ENCODE measurements around the gene IARS1.

Gene IARS1

DNA sequence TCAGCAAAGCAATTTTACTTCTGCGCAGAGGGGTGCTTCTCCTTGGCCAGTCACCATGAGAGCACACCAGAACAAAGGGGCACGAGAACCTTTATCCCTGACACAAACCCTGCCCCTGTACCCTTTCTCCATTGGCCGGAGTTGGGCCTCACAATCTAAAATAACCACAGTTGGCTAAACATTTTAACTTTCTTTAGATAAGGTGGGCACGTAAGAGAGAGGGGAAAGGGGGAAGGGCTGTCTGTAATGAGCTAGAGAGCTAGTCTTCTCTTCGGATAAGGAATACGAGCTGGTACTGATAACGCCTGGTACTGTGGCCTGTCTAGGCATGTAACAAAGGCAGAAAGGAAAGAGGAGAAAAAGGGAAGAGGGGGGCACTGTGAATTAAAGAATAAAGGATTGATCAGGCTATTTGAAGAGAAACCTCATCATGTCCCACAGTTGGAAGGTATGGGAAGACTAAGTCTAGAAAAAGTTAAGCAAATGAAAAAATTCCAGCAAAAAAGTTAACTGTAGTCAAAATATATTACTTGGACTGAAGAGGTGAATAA lies 1.8 kb upstream of the IARS1 start:
- no peak for DNase-seq

DNA sequence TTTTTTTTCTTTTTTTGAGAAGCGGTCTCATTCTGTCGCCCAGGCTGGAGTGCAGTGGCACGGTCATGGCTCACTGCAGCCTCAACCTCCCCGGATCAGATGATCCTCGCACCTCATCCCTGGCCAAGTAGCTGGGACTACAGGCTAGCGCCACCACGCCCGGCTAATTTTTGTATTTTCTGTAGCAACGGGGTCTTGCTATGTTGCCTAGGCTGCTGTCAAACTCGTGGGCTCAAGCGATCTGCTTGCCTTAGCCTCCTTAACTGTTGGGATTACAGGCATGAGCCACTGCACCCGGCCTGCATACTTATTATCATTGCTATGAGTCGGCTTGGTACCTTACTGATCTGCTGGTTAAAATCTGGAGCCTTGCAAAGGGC lies 790 bp upstream of the IARS1 start:
- DNase-seq: peak; percentile 15

DNA sequence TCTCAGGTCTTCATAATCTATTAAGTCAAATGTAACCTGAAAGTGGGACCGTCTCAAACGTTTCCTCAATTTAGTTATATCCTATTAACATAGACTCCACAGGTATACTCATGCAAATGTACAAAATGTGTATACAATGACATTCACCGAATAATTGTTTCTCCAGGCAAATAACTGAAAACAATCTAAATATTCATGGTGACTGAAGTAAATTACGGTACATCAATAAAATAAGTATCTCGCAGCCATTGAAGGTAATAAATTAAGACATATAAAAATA lies 482 bp downstream of the IARS1 start:
- DNase-seq: no peak

DNA sequence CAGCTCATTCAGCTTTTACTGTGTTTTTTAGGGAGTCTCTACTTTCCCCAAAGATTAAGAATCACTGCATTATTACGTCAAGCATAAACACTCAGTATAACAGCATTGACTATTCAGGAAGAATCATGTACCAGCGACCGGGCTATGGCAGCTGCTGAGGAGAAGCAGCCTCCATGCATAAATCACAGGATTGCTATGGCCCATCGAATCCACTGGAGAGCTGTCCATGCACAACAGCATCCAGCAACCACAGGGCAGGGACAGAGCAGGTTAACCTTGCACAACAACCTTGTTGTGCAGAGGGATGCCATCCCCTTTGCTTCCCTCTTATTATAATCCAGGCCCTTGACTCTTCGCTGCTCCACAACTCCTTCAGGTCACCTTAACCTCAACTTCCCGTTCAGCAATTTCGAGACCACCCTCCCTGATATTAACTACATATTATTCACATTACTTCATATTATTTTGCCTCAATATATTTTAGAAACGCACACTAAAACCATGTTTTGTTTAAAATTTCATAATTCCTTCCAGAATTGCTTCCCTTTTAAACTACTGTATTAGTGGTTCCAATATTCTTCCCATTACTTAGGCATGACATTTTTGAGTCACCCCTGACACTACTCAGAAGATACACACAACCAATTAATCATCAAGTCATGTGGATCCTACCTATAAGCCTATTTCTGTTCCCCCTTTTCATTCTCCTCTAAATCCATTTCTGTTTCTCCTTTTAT lies 991 bp downstream of the IARS1 start:
- DNase-seq: peak; percentile 17

DNA sequence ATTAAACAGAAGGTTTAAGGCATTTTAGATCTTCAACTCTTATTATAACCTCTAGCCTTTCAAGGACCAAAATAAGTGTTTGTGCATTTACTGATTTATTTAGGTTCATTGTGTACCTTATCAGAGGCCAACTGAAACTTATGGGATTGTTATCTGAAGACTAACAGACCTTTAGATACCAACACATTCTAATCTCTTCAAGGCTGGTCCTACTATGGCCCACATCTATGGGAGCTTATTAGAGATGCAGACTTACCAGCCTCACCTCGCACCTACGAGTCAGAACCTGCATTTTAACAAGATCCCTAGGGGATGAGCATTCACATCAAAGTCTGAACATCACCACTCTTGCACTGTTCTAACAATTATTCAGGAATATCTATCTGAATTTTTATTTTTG lies 1.9 kb downstream of the IARS1 start:
- no peak for DNase-seq

DNA sequence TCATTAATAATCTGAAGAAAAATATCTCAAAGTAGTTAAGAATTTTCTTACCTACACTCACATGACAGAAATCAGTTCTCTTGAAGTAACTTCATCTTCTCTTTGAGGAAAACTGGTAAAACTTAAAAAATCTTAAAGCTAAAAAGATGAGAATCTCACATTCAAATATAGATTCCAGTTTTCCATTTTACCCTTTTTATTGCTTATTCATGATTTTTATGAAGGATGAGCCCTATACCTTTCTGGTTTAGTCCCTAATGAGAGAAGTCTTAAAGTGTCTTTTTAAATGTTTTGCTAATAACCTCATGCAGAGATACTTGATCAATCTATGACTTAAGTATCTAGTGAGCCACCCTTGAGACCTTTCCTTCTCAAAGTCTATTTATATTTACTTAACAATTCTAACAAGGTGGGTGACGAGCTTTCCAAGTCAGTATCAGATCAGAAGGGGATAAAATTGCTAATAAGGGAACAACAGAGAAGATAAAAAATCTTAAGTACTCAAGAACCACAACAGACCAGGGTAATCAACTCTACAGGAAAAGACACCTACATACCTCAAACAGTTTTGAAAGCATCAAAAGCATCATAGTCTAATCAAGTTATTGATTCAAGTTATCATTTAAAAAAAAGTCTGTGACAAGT lies 2.6 kb downstream of the IARS1 start:
- no peak for DNase-seq

DNA sequence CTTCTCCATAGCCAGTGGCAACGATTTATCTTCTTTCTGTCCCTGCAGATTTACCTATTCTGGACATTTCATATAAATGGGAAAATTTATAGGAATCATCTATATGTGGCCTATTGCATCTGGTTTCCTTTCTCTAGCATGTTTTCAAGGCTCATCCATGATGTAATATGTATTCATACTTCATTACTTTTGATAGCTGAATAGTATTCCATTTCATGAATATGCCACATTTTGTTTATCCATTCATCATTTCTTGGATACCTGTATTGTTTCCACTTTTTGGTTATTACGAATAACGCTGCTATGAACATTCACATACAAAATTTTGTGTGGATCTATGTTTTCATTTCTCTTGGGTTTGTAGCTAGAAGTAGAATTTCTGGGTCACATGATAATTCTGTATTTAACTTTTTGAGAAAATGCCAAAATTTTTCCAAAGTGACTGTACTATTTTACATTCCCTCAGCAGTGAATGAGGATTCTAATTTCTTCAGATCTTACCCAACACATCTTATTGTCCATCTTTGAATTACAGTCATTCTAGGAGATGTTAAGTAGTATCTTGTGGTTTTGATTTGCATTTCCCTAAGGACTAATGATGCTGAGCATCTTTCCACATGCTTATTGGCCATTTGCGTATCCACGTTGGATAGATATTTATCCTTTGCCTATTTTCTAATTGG lies 3.6 kb downstream of the IARS1 start:
- DNase-seq: peak; percentile 69

DNA sequence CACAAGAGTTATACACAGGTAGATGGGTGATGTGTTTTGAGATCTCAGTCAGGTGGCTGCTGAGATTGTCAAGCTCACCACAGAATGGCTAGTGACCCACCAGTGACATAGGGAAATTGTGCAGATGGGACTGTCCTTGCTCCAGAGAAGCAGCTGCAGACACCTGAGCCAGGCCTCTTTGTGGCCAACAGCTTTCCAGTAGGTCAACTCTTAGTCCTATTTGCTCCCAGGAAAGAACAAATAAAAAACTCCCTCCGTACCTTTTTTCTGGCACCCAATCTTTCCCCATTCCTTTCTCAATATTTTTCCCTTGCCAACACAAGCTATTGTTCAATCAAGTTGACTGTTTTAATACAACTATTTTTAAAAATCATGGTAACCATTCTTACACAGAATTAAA lies 14.2 kb downstream of the IARS1 start:
- no peak for DNase-seq

DNA sequence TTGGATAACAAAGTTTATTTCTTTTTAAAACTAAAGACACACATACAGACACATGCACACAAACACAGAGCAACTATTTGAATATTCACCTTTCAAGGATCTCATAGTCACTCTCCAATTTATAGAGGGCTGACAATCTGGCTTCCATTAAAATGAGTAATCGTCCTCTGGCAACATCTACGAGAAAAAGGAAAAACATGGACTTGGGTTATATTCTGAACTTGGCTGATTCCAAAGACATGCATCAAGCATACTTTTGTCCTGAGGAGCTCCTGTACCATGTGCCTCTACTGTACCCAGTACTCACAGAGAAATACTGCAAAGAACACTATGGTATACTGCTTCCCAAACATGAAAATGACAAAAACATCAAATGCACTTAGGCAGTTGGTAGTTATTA lies 15.4 kb downstream of the IARS1 start:
- peak; percentile 77 for DNase-seq

DNA sequence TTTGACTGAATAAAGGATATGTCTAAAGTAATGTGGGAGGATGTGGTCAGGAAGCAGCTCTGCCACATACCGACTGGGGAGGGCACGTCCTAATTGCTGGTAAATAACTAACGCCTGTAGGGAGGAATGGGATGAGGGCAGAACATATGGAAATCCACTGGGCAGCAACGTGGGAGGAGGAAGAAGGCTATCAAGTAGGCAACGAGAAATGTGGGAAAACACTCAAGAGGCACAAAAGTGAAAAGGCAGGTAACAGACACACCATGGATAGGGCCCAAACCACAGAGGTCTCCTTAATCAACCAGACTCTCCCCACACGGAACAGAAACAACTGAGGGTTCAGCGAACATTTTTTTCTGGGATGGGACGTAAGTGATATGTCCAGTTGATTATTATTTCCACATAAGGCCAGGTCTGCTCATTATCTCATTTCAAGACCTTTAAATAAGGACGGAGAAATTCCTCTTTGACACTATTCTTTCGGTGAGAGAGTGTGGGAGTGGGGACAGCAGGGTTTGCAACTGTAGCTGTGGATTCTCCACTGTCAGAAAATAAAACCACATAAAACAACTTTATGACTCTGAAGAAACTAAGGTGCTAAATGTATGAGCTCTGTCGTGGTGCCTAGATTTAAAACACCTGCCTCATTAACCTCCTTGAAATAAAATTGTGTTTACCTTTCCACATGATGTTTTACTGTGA lies 17.0 kb downstream of the IARS1 start:
- no peak for DNase-seq

DNA sequence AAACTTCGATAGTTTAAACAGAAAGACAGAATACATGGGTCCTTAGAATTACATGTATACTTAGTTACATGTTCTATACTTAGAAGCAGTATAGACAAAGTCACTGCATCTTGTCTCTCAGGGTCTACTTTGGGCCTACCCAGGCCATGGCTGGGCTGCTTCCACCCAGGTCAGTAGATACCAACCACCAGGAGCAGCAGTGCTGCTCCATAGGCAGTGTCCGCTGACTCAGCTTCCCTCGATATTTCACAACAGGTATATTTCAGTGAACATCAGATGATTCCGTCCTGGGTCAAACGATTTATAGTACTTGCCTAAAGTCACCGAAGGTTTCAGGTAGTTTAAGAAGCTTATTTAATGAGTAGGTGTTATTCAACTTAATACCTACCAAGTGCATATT lies 18.0 kb downstream of the IARS1 start:
- DNase-seq: no peak

DNA sequence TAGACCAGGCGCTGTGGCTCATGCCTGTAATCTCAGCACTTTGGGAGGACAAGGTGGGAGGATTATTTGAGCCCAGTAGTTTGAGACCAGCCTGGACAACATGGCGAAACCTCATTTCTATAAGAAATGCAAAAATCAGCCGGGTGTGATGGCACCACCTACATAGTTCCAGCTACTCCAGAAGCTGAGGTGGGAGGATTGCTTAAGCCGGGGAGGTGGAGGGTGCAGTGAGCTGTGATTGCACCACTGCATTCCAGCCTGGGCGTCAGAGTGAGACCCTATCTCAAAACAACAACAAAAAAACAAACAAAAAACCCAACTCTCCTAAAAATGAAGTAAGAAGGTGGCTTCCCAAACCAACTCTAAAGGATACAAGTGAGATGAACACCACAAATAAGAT lies 23.0 kb downstream of the IARS1 start:
- DNase-seq: no peak

DNA sequence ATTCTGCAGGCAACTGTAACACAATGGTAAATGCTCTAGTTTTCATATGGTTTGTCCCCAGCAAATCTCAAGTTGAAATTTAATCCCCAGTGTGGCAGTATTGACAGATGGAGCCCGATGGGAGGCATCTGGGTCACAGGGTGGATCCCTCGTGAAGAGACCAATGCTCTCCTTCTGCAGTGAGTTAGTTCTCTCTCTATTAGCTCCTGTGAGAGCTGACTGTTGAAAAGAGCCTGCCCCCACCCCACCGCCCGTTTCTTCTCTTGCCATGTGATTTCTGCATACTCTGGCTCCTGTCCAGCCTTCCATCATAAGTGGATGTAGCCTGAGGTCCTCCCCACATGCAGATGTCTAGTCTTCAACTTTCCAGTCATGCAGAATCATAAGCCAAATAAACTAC lies 27.0 kb downstream of the IARS1 start:
- no peak for DNase-seq

DNA sequence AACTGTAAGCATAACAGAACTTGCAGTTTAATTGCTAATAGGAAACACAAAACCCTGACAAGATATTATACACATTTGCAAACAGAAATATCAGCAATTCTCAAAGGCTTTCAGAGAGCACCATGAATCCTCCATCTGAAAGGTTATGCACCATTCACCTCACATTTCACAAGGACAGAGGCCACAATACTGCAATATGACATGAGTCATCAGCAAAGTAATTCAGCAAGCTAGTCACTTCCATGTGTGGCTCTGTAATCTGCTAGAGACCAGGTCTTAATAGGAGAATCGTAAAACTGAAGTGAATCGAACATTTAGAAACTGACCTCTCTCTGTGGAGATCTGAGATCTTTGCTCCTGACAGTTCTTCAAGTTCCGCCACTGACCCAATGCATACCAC lies 28.3 kb downstream of the IARS1 start:
- DNase-seq: no peak

DNA sequence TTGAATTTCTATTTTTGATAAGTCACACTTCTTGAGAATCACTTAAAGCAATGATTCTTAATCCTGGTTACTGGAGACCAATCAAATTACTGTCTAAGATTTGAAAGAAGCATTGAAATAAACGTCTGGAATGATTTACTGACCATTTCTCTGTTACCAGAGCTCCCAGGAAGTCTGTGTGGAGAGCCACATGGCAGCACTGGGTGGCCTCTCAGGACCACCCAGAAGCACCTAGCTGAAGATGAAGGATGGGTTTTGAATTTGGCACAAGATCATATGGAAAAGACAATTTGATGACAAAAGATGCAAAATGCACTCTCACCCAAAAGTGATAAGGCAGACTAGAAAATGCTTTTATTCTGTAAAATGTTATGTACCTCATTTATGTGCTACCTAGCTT lies 30.4 kb downstream of the IARS1 start:
- DNase-seq: no peak

DNA sequence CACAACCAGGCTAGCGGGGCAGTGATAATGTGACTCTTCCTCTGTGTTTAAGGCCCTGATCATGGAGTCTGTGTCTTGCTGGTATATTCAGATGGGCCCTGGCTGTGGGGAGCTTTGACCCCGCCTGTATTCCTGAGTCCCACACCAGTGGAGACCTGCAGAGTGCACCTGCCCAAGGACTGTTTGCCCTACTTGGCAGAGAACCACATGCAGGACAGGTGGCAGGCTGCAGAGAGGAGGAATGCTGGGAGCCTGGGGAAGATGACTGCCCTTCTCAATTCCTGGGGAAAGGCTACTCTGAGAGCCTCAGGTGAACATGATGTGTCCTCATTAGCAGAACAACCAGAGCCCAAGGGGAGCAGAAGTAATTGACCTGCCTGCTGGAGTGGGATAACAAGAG lies 36.2 kb downstream of the IARS1 start:
- DNase-seq: no peak

DNA sequence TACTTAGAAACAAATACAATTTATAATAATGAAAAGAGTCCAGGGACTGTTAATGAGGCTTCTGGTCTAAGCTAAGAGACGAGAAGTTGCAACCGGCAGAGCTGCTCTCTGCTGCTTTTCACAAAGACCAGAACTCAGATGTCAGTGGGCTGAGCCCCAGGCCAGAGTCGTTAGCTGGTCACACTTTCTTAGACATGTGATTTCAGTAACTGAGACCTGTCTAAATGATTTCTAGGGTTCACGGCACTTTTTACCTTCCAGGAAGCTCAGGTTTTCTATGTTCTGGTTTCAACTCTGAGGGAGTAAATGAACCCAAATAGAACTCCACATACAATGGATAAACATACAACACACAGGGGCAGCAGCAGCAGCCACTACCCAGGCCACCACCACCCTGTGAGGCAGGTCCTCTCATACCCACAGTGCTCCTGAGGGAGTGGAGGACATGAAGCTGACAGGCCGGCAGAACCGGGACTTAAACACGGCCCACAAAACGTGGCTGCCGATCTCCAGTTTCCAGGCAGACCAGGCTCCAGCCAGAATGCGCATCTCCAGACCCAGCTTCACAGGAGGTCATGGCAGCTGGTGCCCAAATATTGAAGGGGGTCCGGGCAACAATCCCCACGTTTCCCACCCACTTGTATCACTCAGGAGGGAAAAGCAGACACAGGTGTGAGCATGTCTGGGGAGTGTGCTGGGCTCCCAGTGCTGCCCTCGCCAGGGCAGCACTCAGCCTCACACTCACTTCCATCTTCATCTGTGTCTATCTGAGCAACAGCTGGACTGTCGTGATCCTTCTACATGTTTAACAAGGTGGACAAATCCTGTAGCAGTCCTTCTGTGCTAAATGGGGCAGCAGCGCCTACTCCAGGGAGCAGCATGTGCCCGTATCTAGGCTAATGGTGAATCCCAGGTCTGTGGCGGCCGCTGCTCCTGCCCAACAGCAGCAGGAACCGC lies 38.8 kb downstream of the IARS1 start:
- no peak for DNase-seq

DNA sequence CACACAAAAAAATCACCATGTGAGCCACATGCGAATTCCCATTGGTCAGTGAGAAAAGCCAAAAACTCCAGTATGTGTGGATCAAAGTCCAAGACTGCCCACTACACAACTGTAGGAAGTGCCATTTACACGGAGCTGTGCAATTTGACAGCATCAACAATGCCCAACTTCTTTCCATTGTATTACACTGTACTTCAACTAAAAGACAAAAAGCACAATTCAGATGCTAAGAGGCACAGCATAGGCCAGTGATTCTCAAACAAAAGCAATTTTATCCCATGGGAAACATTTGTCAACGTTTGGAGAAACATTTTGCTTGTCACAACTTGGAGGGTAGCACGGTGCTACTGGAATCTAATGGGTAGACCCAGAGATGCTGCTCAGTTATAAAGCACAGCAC lies 39.8 kb downstream of the IARS1 start:
- DNase-seq: no peak

DNA sequence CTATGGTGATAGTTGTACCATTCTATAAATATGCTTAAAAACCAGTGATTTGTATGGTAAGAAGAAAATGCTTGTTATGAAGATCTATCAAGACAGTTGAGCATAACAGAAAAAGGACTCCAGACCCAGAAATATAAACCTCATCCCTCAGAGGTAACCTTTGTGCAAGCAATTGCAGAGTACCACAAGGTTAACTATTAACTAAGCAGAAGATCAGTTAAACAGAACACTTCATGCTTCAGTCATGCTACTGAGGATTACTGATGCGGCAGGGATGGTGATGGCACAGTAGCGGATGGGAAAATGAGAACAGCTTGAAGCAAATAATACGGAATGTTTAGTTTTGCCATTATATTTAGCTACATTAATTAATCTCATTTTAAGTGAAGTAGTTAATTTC lies 45.5 kb downstream of the IARS1 start:
- DNase-seq: no peak

DNA sequence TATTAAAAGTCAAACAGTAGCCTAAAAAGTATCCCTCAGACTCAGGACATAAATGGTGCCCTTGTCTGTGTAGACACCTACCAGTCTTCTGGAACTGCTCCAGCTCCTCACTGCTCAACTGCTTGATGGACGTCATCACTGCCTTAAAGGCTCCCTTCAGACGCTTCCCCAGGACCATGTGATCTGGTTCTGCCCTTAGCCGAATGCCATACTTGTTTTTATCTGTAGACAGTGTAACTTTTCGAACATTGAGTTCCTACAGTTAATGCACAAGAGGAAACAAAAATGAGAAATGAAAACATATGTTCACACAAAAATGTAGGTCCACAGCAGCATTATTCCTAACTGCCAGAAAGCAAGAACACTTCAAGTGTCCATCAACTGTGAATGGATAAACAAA lies 46.2 kb downstream of the IARS1 start:
- DNase-seq: no peak

DNA sequence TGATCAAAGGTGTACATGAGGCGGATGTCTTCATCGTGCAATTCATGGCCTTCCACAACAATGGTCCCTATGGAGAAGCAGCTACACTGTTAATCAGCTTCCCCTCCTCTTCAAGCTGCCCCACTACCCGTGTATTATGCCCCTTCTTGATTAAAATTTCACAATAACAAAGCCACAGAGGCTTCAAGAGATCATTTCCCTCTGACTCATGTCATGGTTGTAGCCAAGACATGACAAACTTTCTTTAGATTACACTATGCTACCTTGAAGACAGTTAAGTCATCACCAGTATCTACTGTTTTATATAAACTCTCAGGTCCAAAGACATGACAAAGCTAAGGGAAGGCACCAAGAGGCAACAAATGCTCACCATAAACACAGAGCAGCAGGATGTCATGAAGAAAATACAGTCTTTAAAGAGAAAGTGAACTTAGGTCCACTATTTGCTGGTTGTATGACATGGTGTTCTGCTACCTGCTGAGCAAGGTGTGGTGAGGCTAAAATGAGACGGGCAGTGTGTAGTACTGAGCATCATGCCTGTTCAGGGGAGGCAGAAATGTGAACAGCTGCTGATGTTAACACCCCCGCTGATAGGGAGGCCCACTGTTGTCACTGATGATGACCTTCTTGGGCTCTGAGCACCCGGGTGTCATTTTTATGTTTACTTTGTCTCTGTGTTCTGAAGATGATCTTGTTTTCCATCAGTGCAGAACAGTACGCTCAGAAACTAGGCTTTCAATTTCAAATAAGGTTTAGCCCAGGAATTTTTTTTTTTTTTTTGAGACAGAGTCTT lies 48.3 kb downstream of the IARS1 start:
- peak; percentile 79 for DNase-seq

Measured in fibroblast of skin of right quadriceps (primary cell).